Medulla oblongata (tissue), 1 donor: ENCODE results near the gene ANKAR.
A peak's percentile ranks its signal among the peaks of the same experiment; 100 is the strongest.
"Not testable (repeated sequence)": the region's sequence is repeated elsewhere in the genome, so short reads cannot be mapped to it uniquely, and the experiment has no call there.

Source experiments
- DNase-seq: peaks from one replicate; pipeline ENCODE4 v3.0.0-alpha.2; 2015; ENCODE audit errors: extremely low spot score

The ANKAR gene

GRCh38 chr2:189674374-189675112 lies at the start of gene ANKAR:
TSS of gene ANKAR (plus strand) at chr2:189674670. CDS start at chr2:189676491, 1,821 bp downstream.
- DNase-seq, result peak; percentile 92

GRCh38 chr2:189625636-189626035 lies 48.8 kb upstream of the ANKAR start:
- no peak for DNase-seq

GRCh38 chr2:189627789-189628188 lies 46.7 kb upstream of the ANKAR start:
- no peak for DNase-seq

- DNase-seq, result no peak
Measured at GRCh38 chr2:189628817-189629530, 45.5 kb upstream of the ANKAR start.

GRCh38 chr2:189629531-189630453 lies 44.7 kb upstream of the ANKAR start:
- no peak for DNase-seq

GRCh38 chr2:189631849-189632248 lies 42.6 kb upstream of the ANKAR start:
- DNase-seq, result no peak

GRCh38 chr2:189633392-189633811 lies 41.1 kb upstream of the ANKAR start:
- DNase-seq, result no peak

GRCh38 chr2:189635353-189635752 lies 39.1 kb upstream of the ANKAR start:
- DNase-seq, result no peak

GRCh38 chr2:189638301-189639006 lies 36.0 kb upstream of the ANKAR start:
- no peak for DNase-seq

GRCh38 chr2:189639007-189639609 lies 35.4 kb upstream of the ANKAR start:
- DNase-seq, result no peak

- no peak for DNase-seq
Measured at GRCh38 chr2:189641002-189641401, 33.5 kb upstream of the ANKAR start.

- no peak for DNase-seq
Measured at GRCh38 chr2:189641590-189641989, 32.9 kb upstream of the ANKAR start.

- DNase-seq, result no peak
Measured at GRCh38 chr2:189646521-189646920, 27.9 kb upstream of the ANKAR start.

- no peak for DNase-seq
Measured at GRCh38 chr2:189648846-189649509, 25.5 kb upstream of the ANKAR start.

GRCh38 chr2:189651284-189651683 lies 23.2 kb upstream of the ANKAR start:
- no peak for DNase-seq

- not testable (repeated sequence) for DNase-seq
Measured at GRCh38 chr2:189653464-189653863, 21.0 kb upstream of the ANKAR start.

GRCh38 chr2:189654641-189655040 lies 19.8 kb upstream of the ANKAR start:
- no peak for DNase-seq

- no peak for DNase-seq
Measured at GRCh38 chr2:189657867-189658266, 16.6 kb upstream of the ANKAR start.

- DNase-seq, result no peak
Measured at GRCh38 chr2:189658306-189659212, 15.9 kb upstream of the ANKAR start.
